ENCODE measurements around the gene BTG4.

- TF ChIP-seq CTCF (IDR thresholded peaks at IDR 0.05) (no peak), POLR2AphosphoS5 (IDR thresholded peaks at IDR 0.05) (no peak), POLR2A (IDR thresholded peaks at IDR 0.05) (no peak), EP300 (IDR thresholded peaks at IDR 0.05) (no peak)
Measured at GRCh38 chr11:111477898-111478297, 34.3 kb downstream of the BTG4 start.

All from gastroesophageal sphincter (tissue), 3 donors.